ENCODE results near the gene AGA. TPM values are rescaled to one million over a fixed set of nuclear protein-coding genes. Genes with fewer than 3 reads are reported as not detected.

Gene AGA
- total and polyA plus RNA-seq, 2 of the 8 experiments (the other 6 are each of a cell fraction or from before 2014, with no cell fraction given): 8.5 to 11.6 TPM

- no peak for TF ChIP-seq CHD7 (IDR thresholded peaks at IDR 0.05; ENCODE audit: insufficient replicate concordance, low read length)
These were observed 55.9 kb downstream of the AGA start (continued) for GRCh38 chr4:177386278-177386815.
